ENCODE results near the gene PGGHG. TPM values are rescaled to one million over a fixed set of nuclear protein-coding genes. Genes with fewer than 3 reads are reported as not detected.

The PGGHG gene
- polyA plus RNA-seq, 1 experiment = 13.2 TPM

DNA sequence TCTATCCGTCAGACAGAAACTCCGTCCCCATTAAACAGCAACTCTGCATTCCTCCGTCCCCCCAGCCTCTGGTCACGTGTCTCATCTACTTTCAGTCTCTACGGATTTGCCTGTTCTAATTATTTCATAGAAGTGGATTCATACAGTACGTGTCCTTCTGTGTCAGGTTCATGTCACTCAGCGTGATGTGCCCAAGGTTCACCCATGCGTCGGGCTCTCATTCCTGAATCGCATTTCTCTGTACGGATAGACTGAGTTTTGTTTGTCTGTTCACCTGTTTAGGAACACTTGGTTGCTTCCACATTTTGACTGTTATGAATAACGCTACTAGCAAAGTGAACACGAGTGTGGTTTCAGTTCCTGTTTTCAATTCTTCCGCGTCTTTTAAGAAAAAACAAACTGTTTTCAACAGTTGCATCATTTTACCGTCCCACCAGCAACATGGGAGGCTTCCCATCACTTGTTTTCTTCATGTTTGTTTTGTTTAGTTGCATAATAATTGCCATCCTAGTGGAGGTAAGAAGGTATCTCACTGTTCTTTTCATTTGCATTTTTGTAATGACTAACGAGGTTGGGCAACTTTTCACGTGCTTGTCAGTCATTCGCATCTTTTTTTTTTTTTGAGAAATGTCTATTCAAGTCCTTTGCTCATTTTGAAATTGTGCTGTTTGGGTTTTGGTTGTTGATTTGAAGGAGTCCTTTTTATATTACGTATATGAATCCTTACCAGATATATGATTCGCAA is 19.6 kb upstream of the PGGHG start:
- Histone ChIP-seq H3K4me3 (ENCODE audit: low read depth, low read length) (no peak overlapping the region), H3K36me3 (ENCODE audit: control insufficient read depth, insufficient read depth, low read length) (no peaks in the 10 kb centered on the region), H3K27me3 (ENCODE audit: control insufficient read depth, insufficient read depth, low read length) (peaks cover 10% of the 10 kb centered on the region)
- TF ChIP-seq, protein P1, sequence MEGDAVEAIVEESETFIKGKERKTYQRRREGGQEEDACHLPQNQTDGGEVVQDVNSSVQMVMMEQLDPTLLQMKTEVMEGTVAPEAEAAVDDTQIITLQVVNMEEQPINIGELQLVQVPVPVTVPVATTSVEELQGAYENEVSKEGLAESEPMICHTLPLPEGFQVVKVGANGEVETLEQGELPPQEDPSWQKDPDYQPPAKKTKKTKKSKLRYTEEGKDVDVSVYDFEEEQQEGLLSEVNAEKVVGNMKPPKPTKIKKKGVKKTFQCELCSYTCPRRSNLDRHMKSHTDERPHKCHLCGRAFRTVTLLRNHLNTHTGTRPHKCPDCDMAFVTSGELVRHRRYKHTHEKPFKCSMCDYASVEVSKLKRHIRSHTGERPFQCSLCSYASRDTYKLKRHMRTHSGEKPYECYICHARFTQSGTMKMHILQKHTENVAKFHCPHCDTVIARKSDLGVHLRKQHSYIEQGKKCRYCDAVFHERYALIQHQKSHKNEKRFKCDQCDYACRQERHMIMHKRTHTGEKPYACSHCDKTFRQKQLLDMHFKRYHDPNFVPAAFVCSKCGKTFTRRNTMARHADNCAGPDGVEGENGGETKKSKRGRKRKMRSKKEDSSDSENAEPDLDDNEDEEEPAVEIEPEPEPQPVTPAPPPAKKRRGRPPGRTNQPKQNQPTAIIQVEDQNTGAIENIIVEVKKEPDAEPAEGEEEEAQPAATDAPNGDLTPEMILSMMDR (IDR thresholded peaks at IDR 0.05; ENCODE audit: insufficient read depth, low read depth, low read length) = no peak
- ChIA-PET CTCF (interaction anchor here (0.8 kb wide), 2 partner anchors 10 to 35 kb away, joined by 3 read pairs; no protein-coding TSS in a partner anchor), POLR2A (no interaction called here)
- no peak for DNase-seq (ENCODE audit: low read depth)

DNA sequence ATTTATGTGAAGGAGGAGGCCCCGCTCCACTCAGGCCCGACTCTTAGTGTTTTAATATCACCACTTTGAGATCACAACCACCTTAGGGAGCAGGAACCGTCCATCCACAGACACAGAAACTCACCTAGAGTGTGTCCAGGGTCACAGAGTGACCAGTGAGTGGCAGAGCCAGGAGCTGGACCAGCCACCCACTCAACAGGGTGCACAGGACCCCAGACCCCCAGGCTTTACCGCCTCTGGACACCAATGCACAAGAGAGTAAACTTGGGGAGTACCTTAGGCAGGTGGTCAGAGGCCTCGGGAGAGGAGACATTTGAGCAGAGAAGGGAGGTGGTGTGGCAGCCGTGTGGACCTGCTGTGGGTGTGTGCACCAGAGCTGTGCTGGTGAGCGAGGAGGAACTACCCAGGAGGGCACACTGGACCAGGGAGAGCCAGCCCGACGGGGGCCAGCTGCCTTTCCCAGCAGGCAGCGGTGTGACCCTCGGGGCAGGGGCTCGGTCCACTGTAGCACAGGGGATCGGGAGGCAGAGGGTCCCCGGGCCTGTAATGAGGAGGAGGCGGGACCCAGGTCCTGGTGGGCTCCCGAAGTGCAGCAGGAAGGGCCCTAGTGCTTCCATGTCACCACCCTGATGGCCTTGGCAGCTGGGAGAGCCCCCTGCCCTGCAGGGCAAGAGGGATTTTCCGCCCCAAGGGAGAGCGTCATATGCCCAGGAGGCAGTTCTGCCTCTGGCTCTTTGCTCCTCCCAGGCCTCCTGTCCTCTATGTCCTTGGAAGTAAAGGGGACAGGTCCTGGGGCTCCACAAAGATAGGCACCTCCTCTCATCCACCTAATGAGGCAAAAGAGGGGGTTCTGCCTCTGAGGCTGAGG is 18.2 kb upstream of the PGGHG start:
- Histone ChIP-seq H3K4me3 (ENCODE audit: low read depth, low read length) (no peak overlapping the region), H3K27me3 (ENCODE audit: control insufficient read depth, insufficient read depth, low read length) (peaks cover 10% of the 10 kb centered on the region), H3K36me3 (ENCODE audit: control insufficient read depth, insufficient read depth, low read length) (no peaks in the 10 kb centered on the region)
- POLR2A ChIA-PET = no interaction called here
- TF ChIP-seq, protein P1 (IDR thresholded peaks at IDR 0.05; ENCODE audit: insufficient read depth, low read depth, low read length) = no peak
- CTCF ChIA-PET = interaction anchor here (1.5 kb wide), 1 partner anchor 34 kb away, joined by 3 read pairs; no protein-coding TSS in a partner anchor
- no peak for DNase-seq (ENCODE audit: low read depth)

DNA sequence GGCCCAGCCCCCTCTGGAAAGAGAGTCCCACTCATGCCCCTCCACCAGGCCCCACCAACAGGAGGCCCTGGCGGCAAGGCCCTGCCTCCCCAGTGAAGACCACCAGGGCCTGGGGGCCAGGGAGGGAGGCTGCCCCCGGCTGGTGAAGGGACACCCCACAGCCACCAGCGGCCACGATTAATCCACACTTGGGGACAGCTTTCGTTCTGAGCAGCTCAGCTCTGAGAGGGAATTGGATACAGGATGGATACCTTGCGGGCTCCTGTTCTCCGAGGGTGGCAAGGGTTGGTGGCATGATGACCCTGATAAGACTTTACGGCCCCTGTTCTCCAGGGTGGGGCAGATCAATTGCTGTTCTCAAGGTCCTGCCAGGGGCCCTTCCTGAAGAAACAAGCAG is 17.6 kb upstream of the PGGHG start:
- Histone ChIP-seq H3K4me3 (ENCODE audit: low read depth, low read length) (no peak overlapping the region), H3K27me3 (ENCODE audit: control insufficient read depth, insufficient read depth, low read length) (peaks cover 10% of the 10 kb centered on the region), H3K36me3 (ENCODE audit: control insufficient read depth, insufficient read depth, low read length) (no peaks in the 10 kb centered on the region)
- DNase-seq (ENCODE audit: low read depth) = no peak
- ChIA-PET CTCF (interaction anchor here (1.5 kb wide), 1 partner anchor 33 kb away, joined by 3 read pairs; no protein-coding TSS in a partner anchor), POLR2A (no interaction called here)
- TF ChIP-seq, protein P1 (IDR thresholded peaks at IDR 0.05; ENCODE audit: insufficient read depth, low read depth, low read length) = no peak

DNA sequence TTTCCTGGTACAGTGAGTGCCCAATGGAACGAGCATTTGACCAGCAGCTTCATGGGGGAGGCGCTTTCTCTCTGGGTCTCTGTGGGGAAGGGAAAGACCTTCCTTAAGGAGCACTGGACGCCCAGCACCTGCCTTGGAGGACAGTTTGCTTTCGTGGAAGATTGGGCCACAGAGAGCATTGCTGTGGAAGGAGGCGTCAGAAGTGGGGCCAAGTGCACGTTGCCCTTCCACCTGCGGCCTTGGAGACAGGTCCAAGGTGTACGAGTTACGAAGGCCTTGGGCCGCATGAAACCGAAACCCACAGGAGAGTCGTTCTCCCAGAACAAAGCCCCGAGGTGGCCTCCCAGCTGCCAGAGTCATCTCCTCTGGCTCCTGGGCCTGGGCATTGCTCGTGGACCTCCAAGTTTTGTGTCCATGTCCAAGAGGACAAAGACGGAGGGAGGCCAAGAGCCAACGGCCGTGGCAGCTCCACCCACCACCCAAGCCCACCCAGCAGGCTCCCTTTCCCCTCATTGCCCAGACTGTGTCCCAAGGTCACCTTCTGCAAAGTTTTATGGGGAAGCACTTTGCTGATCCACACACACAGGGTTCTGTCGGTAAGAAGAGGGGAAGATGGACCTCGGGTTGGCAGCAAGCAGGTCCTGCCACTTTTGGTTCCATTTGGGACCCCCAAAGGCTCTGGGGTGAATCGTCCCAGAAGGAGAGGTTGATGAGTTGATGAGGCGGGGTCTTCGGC is 16.6 kb upstream of the PGGHG start:
- Histone ChIP-seq H3K27me3 (ENCODE audit: control insufficient read depth, insufficient read depth, low read length) (peaks cover 15% of the 10 kb centered on the region), H3K4me3 (ENCODE audit: low read depth, low read length) (no peak overlapping the region), H3K36me3 (ENCODE audit: control insufficient read depth, insufficient read depth, low read length) (no peaks in the 10 kb centered on the region)
- TF ChIP-seq, protein P1 (IDR thresholded peaks at IDR 0.05; ENCODE audit: insufficient read depth, low read depth, low read length) = no peak
- no peak for DNase-seq (ENCODE audit: low read depth)
- CTCF ChIA-PET = interaction anchor here (1.5 kb wide), 1 partner anchor 32 kb away, joined by 3 read pairs; no protein-coding TSS in a partner anchor
- POLR2A ChIA-PET = no interaction called here

DNA sequence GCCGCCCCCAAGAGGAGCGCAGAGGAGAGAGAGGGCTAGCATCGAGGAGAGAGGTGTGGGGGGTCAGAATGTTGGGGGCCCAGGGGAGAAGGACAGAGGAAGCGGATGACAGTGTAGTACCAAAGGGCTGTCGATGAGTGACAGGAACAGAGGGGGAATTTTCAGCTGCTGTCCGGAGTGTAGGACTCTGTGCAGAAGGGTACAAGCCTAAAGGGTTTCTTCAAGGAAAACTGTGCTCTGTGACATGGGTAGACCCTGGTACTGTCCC is 16.1 kb upstream of the PGGHG start:
- ChIA-PET POLR2A (no interaction called here), CTCF (no interaction called here)

More for the DNA sequence above, 16.1 kb upstream of the PGGHG start:
- no peak for DNase-seq (ENCODE audit: low read depth)
- Histone ChIP-seq H3K36me3 (ENCODE audit: control insufficient read depth, insufficient read depth, low read length) (no peaks in the 10 kb centered on the region), H3K27me3 (ENCODE audit: control insufficient read depth, insufficient read depth, low read length) (peaks cover 15% of the 10 kb centered on the region), H3K4me3 (ENCODE audit: low read depth, low read length) (no peak overlapping the region)
- TF ChIP-seq, protein P1 (IDR thresholded peaks at IDR 0.05; ENCODE audit: insufficient read depth, low read depth, low read length) = no peak
